ENCODE results near the gene NSF. TPM values are rescaled to one million over a fixed set of nuclear protein-coding genes. Genes with fewer than 3 reads are reported as not detected.
"Not testable (repeated sequence)": the region's sequence is repeated elsewhere in the genome, so short reads cannot be mapped to it uniquely, and the experiment has no call there.

Gene NSF
- total RNA-seq, 2 experiments from 2014 or later: 37.0 to 37.9 TPM

GRCh38 chr17:46663123-46663522 is 72.7 kb downstream of the NSF start:
- H3K4me1 Mint-ChIP-seq, H3K4me3 Mint-ChIP-seq, H3K36me3 Mint-ChIP-seq, H3K27ac Mint-ChIP-seq, H3K9me3 Mint-ChIP-seq, H3K27me3 Mint-ChIP-seq, DNase-seq: not testable (repeated sequence)

DNA sequence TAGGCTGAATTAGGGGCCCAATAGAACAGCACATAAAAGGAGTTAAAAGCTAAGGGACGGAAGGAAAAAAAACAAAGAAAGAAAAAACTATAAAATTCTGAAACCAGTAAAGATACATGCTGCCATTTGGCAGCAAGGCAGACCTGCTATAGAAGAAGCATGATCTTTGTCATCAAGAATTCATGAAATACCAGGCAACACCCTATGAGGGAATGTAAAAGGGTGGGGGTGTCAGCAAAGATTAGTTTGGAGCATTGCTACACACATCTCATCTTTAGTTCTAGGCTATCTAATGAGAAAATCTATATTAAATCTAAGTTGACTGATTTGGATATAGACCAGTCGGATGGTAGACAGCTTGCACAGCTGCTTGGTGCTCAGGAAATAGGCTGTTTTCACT is 73.1 kb downstream of the NSF start:
- not testable (repeated sequence) for H3K36me3 Mint-ChIP-seq, H3K9me3 Mint-ChIP-seq, DNase-seq, H3K27me3 Mint-ChIP-seq, H3K4me1 Mint-ChIP-seq, H3K27ac Mint-ChIP-seq, H3K4me3 Mint-ChIP-seq

DNA sequence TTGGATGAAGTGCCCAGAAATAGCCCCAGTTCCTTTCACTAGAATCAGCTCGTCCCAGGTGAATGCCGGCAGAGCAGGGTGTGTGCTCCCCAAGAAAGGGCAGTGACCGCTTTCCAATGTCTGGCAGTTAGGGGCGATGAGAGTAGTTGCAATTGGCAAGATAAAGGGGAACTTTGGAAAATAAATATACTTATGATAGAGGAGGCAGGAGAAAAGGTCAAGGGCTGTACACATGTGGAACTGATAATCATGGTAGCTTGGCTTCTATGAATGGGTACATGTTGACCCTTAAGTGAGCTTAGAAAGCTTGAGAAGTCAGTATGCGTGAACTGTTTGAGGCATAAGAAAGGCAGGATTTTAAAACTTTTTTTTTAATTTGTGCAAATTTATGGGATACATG is 75.5 kb downstream of the NSF start:
- not testable (repeated sequence) for H3K4me1 Mint-ChIP-seq, DNase-seq, H3K4me3 Mint-ChIP-seq, H3K36me3 Mint-ChIP-seq, H3K9me3 Mint-ChIP-seq, H3K27ac Mint-ChIP-seq, H3K27me3 Mint-ChIP-seq

GRCh38 chr17:46670789-46671188 is 80.3 kb downstream of the NSF start:
- not testable (repeated sequence) for H3K9me3 Mint-ChIP-seq, DNase-seq, H3K36me3 Mint-ChIP-seq, H3K4me1 Mint-ChIP-seq, H3K4me3 Mint-ChIP-seq, H3K27ac Mint-ChIP-seq, H3K27me3 Mint-ChIP-seq

DNA sequence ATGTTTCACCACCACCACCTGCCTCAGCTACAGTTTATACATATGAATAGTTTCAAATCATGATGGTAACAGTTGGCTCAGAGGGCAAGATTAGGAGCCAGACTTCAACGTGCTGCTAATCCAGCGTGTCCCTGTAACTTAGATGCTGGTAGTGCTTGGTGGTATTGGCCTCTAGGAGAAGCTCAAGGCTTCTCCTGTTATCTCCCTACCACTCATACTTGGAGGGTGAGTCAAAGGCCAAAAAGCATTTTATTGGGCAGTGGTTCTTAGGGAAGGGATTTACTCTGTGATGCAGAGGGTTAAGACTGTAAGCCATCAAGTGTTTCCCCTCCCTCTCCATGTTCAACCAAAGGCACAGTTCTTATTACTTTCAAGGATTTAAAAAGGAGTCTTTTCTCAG is 82.3 kb downstream of the NSF start:
- H3K4me3 Mint-ChIP-seq, DNase-seq, H3K27ac Mint-ChIP-seq, H3K36me3 Mint-ChIP-seq, H3K4me1 Mint-ChIP-seq, H3K27me3 Mint-ChIP-seq, H3K9me3 Mint-ChIP-seq: not testable (repeated sequence)

DNA sequence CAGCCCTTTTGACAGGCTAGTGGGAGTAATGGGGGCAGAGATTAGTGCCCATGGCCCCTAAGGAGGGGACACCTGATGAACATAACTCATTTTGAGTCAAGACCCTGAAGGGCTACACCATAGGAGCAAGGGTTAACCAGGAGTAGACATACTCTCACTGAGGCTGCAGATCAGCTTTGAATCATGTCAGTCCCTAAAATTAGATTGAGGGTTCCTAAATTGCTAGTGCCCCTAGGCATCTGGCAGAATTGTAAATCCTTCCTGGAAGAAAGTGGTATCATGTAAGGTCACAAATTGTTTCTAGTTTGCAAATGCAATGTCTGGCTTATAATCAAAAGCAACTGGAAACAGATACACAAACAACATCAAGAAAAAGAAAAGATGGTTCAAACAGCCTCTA is 87.3 kb downstream of the NSF start:
- H3K27ac Mint-ChIP-seq, H3K4me3 Mint-ChIP-seq, DNase-seq, H3K9me3 Mint-ChIP-seq, H3K4me1 Mint-ChIP-seq, H3K36me3 Mint-ChIP-seq, H3K27me3 Mint-ChIP-seq: not testable (repeated sequence)

DNA sequence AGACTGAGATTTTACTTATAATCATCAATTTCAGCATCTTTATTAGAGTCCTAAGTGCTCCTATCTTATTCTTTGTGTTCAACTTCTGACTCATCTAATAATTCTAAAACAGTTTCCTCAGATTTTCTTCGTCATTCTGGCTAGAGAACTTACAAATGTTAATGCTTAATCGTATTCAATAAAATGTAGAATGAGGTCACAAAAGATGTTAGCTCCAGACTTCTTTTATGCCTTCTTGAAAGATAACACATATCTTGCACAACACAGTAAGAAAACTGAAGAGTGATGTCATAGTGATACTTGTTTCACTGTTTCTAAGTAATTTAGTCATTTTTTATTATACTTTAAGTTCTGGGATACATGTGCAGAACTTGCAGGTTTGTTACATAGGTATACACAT is 93.2 kb downstream of the NSF start:
- H3K36me3 Mint-ChIP-seq, H3K27ac Mint-ChIP-seq, H3K4me3 Mint-ChIP-seq, H3K4me1 Mint-ChIP-seq, DNase-seq, H3K27me3 Mint-ChIP-seq, H3K9me3 Mint-ChIP-seq: not testable (repeated sequence)

GRCh38 chr17:46685284-46685683 is 94.8 kb downstream of the NSF start:
- not testable (repeated sequence) for H3K36me3 Mint-ChIP-seq, H3K27me3 Mint-ChIP-seq, H3K9me3 Mint-ChIP-seq, H3K27ac Mint-ChIP-seq, H3K4me1 Mint-ChIP-seq, H3K4me3 Mint-ChIP-seq, DNase-seq

GRCh38 chr17:46692196-46692595 is 101.7 kb downstream of the NSF start:
- not testable (repeated sequence) for H3K27me3 Mint-ChIP-seq, H3K4me1 Mint-ChIP-seq, H3K27ac Mint-ChIP-seq, H3K36me3 Mint-ChIP-seq, H3K9me3 Mint-ChIP-seq, DNase-seq, H3K4me3 Mint-ChIP-seq

DNA sequence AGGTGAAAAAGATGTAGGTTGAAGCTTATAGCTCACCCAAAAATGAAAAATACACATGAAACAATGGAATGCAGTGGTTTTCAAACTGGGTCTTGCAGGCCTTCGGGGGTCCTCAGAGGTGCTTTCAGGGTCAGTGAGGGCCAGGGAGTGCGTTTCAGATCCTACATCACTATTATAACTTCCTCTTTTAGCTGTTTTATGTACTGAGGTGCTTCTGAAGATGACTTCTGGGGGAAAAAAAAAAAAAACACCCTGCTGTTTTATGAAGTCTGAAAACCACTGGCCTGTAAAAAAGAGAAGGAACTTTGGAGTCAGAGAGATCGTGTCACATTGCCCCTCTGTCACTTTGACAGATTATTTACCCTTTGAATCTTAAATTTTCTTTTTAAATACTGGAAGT is 102.8 kb downstream of the NSF start:
- not testable (repeated sequence) for H3K27ac Mint-ChIP-seq, DNase-seq, H3K27me3 Mint-ChIP-seq, H3K4me1 Mint-ChIP-seq, H3K9me3 Mint-ChIP-seq, H3K36me3 Mint-ChIP-seq, H3K4me3 Mint-ChIP-seq

DNA sequence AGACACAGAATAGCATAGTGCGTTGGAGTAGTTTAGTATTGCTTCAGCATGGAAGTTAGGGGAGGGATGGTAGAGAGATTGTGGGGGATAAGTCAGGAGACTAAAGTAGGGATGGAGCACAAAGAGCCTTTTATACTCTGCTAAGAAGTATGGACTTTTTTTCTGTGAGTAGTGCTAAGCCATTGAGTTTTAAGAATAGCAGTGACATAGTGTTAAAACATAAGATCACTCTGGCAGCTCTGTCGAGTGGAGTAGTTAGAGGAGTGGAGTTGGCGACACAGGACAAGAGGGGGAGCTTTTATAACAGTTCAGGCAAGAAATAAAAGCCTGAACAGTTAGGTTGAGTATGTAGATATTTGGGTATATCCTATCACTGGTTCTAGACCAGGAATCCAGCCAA is 106.1 kb downstream of the NSF start:
- not testable (repeated sequence) for DNase-seq, H3K27ac Mint-ChIP-seq, H3K27me3 Mint-ChIP-seq, H3K4me1 Mint-ChIP-seq, H3K36me3 Mint-ChIP-seq, H3K9me3 Mint-ChIP-seq, H3K4me3 Mint-ChIP-seq

- not testable (repeated sequence) for H3K27ac Mint-ChIP-seq, H3K9me3 Mint-ChIP-seq, H3K36me3 Mint-ChIP-seq, DNase-seq, H3K4me3 Mint-ChIP-seq, H3K4me1 Mint-ChIP-seq, H3K27me3 Mint-ChIP-seq
Measured at GRCh38 chr17:46699014-46699413, 108.5 kb downstream of the NSF start.

GRCh38 chr17:46717999-46718398 is 127.5 kb downstream of the NSF start:
- H3K36me3 Mint-ChIP-seq: peaks cover 4% of the 10 kb centered on the region
- H3K4me1 Mint-ChIP-seq: no peaks in the 10 kb centered on the region
- H3K4me3 Mint-ChIP-seq: no peak overlapping the region
- no peak overlapping the region for H3K27ac Mint-ChIP-seq
- H3K9me3 Mint-ChIP-seq: no peaks in the 10 kb centered on the region
- no peak for DNase-seq
- H3K27me3 Mint-ChIP-seq: no peaks in the 10 kb centered on the region

GRCh38 chr17:46719891-46720290 is 129.4 kb downstream of the NSF start:
- Mint-ChIP-seq H3K27ac (no peak overlapping the region), H3K27me3 (no peaks in the 10 kb centered on the region), H3K4me1 (no peaks in the 10 kb centered on the region), H3K36me3 (peaks cover 2% of the 10 kb centered on the region), H3K9me3 (no peaks in the 10 kb centered on the region), H3K4me3 (no peak overlapping the region)
- DNase-seq: no peak

DNA sequence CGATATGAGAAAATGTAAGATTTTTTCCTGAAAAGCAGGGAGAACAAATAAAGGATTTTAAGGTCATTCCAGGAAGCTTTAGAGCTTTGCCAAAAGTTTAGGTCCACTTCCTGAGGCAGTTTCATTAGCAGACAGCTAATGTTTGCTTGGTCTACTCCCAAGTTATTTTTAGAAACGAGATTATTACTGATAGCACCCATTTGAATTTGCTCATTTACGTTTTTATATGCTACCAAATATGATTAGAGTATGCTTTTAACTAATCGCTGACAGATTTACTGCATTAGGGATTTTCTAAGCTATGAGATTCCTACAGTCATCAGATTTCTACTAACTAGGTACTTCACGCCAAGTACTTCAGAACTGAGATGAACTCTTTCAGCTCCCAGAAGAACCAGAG is 129.9 kb downstream of the NSF start:
- no peak overlapping the region for H3K27ac Mint-ChIP-seq
- no peaks in the 10 kb centered on the region for H3K4me1 Mint-ChIP-seq
- no peaks in the 10 kb centered on the region for H3K9me3 Mint-ChIP-seq
- DNase-seq: no peak
- H3K4me3 Mint-ChIP-seq: no peak overlapping the region
- H3K36me3 Mint-ChIP-seq: peaks cover 2% of the 10 kb centered on the region
- no peaks in the 10 kb centered on the region for H3K27me3 Mint-ChIP-seq

GRCh38 chr17:46722662-46723285 is 132.3 kb downstream of the NSF start:
- Mint-ChIP-seq H3K27ac (no peak overlapping the region), H3K27me3 (no peaks in the 10 kb centered on the region), H3K36me3 (peaks cover under 1% of the 10 kb centered on the region), H3K4me1 (no peaks in the 10 kb centered on the region), H3K4me3 (no peak overlapping the region), H3K9me3 (no peaks in the 10 kb centered on the region)
- DNase-seq: no peak

- DNase-seq: no peak
- Mint-ChIP-seq H3K27ac (no peak overlapping the region), H3K4me1 (no peaks in the 10 kb centered on the region), H3K36me3 (no peaks in the 10 kb centered on the region), H3K9me3 (no peaks in the 10 kb centered on the region), H3K27me3 (no peaks in the 10 kb centered on the region), H3K4me3 (no peak overlapping the region)
Measured at GRCh38 chr17:46726206-46726605, 135.7 kb downstream of the NSF start.
